GM12874 (cell line): ENCODE data around the gene GOLGA7B.

ENCODE experiments used
- CTCF ChIP-seq: IDR thresholded peaks from 2 replicates; pipeline ENCODE4 v1.5.1; 2011; ENCODE audit warnings: low read depth, mild to moderate bottlenecking, control low read depth, low read length, moderate library complexity; ENCODE audit not compliant: insufficient read depth

GOLGA7B gene

DNA sequence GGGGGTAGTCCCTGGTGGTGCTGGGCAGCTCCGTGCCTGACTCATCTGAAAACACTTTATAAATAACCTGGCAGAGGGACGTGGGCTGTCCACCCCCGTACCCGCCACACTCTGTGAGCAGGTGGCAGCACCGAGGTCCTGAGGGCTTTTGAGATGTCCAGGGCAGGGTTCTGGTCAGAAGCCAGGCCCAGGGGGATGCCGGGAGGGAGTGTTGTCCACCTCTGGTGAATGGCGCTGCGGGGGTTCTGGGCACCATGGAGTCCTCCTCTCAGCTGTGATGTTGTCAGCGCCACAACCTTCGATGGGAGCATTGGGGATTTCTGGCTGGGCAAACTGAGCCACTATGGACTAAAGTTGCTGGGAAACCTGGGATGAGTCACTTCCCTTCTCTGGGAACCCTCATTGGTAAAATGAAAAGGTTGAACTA, 27.4 kb upstream of the GOLGA7B start:
- no peak for TF ChIP-seq CTCF

DNA sequence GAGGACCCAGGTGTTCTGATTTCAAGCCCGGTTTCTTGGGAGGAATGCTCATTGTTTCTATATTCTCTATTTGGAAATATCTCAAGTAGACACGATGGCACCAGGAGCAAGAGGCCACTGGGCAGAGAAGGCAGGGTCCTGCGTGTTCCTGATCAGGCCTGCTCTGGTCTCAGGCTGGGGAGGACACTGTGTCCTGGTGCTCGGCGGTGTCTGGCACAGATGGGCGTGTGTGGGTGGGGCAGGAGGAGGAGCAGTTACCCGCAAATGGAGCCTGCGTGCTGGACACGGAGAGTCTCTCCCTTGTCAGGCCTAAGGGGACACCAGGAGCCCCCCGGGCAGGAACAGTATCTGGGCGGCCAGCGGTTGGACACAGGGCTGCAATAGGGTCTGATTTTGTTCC, 25.9 kb upstream of the GOLGA7B start:
- no peak for TF ChIP-seq CTCF

DNA sequence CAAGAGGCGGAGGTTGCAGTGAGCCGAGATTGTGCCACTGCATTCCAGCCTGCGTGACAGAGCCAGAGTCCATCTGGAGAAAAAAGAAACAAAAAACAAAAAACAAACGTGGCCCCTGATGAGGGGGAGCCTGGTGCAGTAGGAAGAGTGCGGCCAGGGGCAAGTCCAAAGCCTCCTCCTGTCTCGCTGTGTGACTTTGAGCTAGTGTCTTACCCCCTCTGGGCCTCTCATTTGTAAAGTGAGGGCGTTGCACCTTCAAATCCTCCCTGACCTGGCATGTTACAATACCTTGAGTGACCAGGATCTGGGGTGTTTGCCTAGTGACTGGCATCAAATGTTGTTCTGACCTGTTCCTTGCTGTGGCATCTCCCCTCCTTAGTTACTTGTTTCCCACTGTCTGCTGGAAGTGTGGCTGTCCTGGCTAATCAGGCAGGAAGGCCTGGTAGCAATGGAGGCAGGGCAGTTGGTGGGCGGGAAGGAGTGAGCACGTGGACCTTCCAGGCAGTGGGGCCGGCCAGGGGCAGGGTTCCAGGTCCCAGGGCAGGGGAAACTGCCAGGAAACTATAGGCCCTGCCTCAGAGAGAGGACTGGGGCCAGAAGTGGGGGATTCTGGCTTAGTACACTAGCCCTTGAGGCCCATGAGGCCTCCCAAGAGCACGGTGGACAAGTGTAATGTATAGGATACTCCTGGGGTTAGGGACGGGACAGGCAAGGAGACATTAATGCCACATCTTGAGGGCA, 24.5 kb upstream of the GOLGA7B start:
- no peak for TF ChIP-seq CTCF

DNA sequence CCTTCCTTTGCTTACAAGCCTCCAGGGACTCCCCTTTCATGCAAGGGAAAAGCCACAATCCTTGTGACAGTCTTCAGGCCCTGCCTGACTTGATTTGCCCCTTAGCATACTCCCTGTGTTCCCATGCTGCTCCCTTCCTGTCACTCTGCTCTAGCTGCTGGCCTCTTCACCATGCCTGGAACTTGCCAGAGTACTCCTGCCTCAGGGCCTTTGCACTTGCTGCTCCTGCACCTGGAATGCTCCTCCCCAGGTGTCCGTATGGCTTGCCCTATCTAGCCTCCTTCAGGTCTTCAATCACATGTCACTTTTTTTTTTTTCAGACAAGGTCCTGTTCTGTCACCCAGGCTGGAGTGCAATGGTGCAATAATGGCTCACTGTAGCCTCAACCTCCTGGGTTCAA, 22.8 kb upstream of the GOLGA7B start:
- no peak for TF ChIP-seq CTCF

GRCh38 chr10:97827702-97828291, 21.8 kb upstream of the GOLGA7B start:
- no peak for TF ChIP-seq CTCF

DNA sequence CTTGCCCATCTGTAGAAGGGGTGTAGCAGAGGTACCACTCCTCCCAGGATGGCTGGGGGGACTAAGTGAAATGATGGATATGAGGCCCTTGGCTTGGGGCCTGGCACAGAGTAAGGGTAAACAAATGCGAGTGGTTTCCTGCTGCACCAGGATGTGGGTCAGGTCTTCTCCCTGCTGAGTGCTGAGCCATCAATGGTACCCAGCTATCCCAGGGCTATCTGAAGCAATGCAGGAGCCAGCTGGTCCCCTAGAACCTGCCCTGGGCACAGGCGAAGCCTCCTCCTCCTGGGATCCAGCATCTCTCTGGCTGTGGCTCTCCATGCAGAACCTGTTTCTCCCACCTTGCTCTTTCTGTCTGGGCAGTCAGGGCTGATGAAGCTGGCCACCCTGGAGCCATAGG, 20.9 kb upstream of the GOLGA7B start:
- no peak for TF ChIP-seq CTCF

DNA sequence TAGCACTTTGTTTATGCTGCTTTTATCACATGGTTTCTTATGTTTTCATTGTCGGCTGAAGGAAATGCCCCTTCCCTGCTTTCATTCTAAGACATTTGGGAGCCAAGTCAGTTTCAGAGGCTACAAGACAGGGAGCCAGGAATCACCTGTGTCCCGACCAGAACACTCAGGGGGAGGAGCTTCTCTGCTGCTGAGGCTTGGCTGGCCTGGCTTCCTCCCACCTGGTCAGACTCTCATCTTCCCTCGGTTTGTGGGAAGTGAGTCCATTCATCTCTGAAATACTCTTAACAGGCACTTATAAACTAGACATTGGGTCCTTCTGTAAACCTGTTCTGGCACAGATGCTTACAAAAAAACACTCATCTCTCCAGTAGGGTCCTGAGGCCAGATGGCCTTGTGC, 19.6 kb upstream of the GOLGA7B start:
- TF ChIP-seq CTCF, result no peak
